ENCODE results near the gene DDX5. TPM values are rescaled to one million over a fixed set of nuclear protein-coding genes. Genes with fewer than 3 reads are reported as not detected.
A peak's percentile ranks its signal among the peaks of the same experiment; 100 is the strongest.

The DDX5 gene
- total RNA-seq, 1 experiment from 2014 or later: 798 TPM

DNA sequence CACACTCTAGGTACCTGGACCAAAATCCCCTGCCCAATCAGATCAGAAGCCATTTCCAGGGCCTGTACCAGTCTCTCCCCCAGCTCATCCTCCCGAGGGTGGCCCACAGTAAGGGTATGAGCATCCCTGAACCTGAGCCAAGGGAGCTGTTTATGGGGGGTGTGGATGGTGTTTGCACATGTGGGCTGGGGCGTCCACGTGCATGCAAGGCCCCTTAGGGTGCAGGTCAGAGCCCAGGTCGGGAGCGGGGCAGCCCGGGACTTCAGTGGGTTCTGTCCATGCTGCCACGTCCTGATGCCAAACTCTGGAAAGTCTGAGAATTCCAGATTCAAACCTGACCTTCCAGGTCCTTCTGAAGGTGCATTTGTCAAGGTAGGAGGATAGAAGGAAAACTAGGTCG, 47.3 kb downstream of the DDX5 start:
- POLR2A ChIA-PET: no interaction called here
- H3K9me2 ChIP-seq (ENCODE audit: insufficient read depth): no peaks in the 10 kb centered on the region
- DNase-seq (ENCODE audit: low read depth, low spot score) (no peak), ATAC-seq (peak; percentile 19)
- RAD21 ChIA-PET (ENCODE audit: low non-redundant PET in 1 of 2, low total read pairs in 2 of 2, uncharacterized antibody in 2 of 2, unreplicated experiment in 2 of 2): no interaction called here
- no peak overlapping the region for H3K27ac ChIP-seq (ENCODE audit: low read depth, low read length)
- peak overlapping the region; percentile 7; the same call in 1 of the 2 replicates for H3K9ac ChIP-seq (ENCODE audit: low read length)
- peak overlapping the region; percentile 66 for H3K4me2 ChIP-seq (ENCODE audit: low read length)
- no peaks in the 10 kb centered on the region for H3K9me3 ChIP-seq (ENCODE audit: control insufficient read depth in 1 of 2, insufficient read depth in 1 of 2, low read depth in 1 of 2, low read length in 2 of 2)
- no peaks in the 10 kb centered on the region for H3K27me3 ChIP-seq (ENCODE audit: insufficient read depth, low read length)
- H2AFZ ChIP-seq (ENCODE audit: low read depth, low read length, poor library complexity, severe bottlenecking): no peak overlapping the region
- H3K4me3 ChIP-seq (replicated peaks in 1 of 2; ENCODE audit: low read depth in 1 of 2, low read length in 2 of 2): no peak overlapping the region
- H3K79me2 ChIP-seq (ENCODE audit: insufficient read depth, low read length): no peaks in the 10 kb centered on the region
- intact Hi-C loops (cut with micrococcal nuclease): no loop called here
- TF ChIP-seq ZFX (IDR thresholded peaks at IDR 0.05) (no peak), TCF7L2 (IDR thresholded peaks at IDR 0.05; ENCODE audit: borderline replicate concordance, extremely low read depth, insufficient read depth, insufficient read length) (no peak), SP1 (IDR thresholded peaks at IDR 0.05; ENCODE audit: low read depth) (no peak), ATF3 (IDR thresholded peaks at IDR 0.05) (no peak), SRF (IDR thresholded peaks at IDR 0.05; ENCODE audit: low read depth) (no peak), EZH2 (IDR thresholded peaks at IDR 0.05) (no peak), ZBTB33 (IDR thresholded peaks at IDR 0.05; ENCODE audit: extremely low read depth, insufficient replicate concordance, low read length) (no peak), RAD21 (IDR thresholded peaks at IDR 0.05; ENCODE audit: low read depth) (no peak), MAX (IDR thresholded peaks at IDR 0.05) (no peak), ELF1 (IDR thresholded peaks at IDR 0.05; ENCODE audit: borderline replicate concordance, low read depth) (no peak), CBX3 (IDR thresholded peaks at IDR 0.05; ENCODE audit: low read depth) (no peak), SIN3A (IDR thresholded peaks at IDR 0.05; ENCODE audit: low read depth) (no peak), EZH2phosphoT487 (IDR thresholded peaks at IDR 0.05; ENCODE audit: borderline replicate concordance) (no peak), POLR2A (IDR thresholded peaks at IDR 0.05; ENCODE audit: borderline replicate concordance, extremely low read depth, insufficient read depth, insufficient read length) (no peak), FOSL1 (IDR thresholded peaks at IDR 0.05; ENCODE audit: low read depth) (no peak), YY1 (IDR thresholded peaks at IDR 0.05; ENCODE audit: extremely low read depth, insufficient replicate concordance, low read depth, low read length) (no peak)
- BruUV-seq (replicated peaks): no TSS peak
- CTCF ChIA-PET: interaction anchor here (1.8 kb wide), 1 partner anchor 39 kb away, joined by 3 read pairs; no protein-coding TSS in a partner anchor
- peaks cover 7 to 28% of the 10 kb centered on the region in 2 experiments for H3K4me1 ChIP-seq (ENCODE audit: control insufficient read depth in 1 of 2, insufficient read depth in 2 of 2, low read length in 2 of 2)
- no peaks in the 10 kb centered on the region for H3K36me3 ChIP-seq (ENCODE audit: control insufficient read depth in 1 of 2, insufficient read depth in 2 of 2, low read length in 2 of 2)
- no peaks in the 10 kb centered on the region for H4K20me1 ChIP-seq (ENCODE audit: insufficient read depth)
